AG20443 (cell line): ENCODE results near the gene SLC9A8.

ENCODE experiments used
- DNase-seq: peaks from one replicate; pipeline ENCODE4 v3.0.0; 2012; ENCODE audit warnings: low spot score, mixed read lengths

The SLC9A8 gene

DNA sequence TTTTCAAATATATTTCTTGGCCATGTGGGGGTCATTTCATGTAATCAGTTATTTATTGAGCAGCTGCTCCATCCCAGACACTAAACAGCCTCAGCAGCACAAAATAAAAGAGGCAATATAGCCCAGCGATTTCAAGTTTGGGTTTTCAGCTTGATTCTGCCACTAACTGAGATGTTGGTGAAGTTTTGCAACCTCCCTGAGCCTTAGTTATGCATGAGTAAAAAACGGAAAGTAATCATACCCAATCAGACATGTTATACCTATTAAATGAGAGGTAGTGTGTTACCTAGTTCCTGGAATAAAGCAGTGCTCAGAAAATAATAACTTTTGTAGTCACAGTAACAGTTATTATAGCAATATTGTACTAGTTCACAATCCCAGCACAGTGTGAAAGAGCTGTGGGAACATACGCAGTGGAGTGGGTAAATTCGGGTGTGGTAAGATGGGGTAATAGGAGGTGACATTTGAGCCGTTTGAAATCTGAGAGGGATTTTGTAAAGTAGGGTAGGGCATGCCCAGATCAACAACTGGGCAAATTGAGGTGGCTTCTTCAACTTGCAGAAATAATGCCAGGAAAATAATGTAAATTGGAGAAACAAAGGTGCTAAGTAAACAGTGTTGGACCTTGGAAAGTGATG is 1.5 kb downstream of the SLC9A8 start:
- no peak for DNase-seq

GRCh38 chr20:49818816-49819215 is 6.2 kb downstream of the SLC9A8 start:
- no peak for DNase-seq

DNA sequence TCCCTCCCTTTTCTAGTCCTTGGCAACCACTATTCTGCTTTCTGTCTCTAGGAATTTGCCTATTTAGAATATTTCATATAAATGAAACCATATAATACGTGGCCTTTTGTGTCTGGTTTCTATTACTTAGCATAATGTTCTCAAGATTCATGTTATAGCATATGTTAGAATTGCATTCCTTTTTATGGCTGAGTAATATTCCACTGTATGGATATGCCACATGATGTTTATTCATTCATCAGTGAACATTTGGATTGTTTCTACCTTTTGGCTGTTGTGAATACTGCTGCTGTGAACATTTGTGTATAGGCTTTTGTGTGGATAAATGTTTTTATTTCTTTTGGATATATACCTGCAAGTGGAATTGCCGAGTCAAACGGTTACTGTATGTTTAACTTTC is 7.1 kb downstream of the SLC9A8 start:
- DNase-seq: no peak

GRCh38 chr20:49821381-49821780 is 8.8 kb downstream of the SLC9A8 start:
- no peak for DNase-seq

- DNase-seq: peak; percentile 81
These were observed 9.3 kb downstream of the SLC9A8 start for GRCh38 chr20:49821870-49822331.

- no peak for DNase-seq
These were observed 10.7 kb downstream of the SLC9A8 start for GRCh38 chr20:49823152-49823847.

DNA sequence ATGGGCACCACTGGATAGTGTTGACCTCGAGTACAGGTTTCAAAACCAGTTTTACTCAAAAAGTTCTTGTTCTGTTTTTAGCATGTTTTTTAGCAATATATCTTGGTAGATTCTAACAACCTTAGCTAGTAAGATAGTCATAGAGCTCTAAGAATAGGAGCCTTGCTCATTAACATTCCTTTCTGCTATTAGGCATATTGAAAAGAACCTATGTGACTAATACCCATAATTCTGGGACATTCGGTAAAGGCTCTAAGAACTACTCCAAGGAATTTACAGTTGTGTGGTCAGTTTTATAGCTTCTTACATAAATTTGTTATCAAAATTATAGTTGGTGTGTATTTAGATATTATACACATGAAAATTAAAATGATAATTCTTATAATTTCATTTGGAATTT is 11.6 kb downstream of the SLC9A8 start:
- DNase-seq: no peak

DNA sequence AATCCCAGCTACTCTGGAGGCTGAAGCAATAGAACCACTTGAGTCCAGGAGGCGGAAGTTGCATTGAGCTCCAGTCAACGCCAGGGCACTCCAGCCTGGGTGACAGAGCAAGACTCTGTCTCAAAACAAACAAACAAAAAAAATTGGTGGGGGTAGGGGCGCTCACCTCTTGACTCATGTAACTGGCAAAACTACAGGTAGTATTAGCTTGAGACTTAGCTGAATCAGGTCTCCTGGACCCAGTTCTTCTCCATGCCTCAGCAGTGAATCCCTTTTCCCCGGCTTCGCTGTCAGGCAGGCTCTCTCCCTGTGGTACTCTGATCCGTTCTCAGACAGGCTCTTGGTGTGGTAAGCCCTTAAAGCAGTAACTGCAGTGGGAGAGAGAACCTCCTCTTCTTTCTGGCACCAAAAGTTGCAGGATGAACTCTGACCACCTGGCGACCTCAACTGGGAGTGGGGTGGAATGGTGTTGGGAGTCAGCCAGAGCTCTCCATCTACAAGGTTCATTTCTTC is 12.9 kb downstream of the SLC9A8 start:
- no peak for DNase-seq

DNA sequence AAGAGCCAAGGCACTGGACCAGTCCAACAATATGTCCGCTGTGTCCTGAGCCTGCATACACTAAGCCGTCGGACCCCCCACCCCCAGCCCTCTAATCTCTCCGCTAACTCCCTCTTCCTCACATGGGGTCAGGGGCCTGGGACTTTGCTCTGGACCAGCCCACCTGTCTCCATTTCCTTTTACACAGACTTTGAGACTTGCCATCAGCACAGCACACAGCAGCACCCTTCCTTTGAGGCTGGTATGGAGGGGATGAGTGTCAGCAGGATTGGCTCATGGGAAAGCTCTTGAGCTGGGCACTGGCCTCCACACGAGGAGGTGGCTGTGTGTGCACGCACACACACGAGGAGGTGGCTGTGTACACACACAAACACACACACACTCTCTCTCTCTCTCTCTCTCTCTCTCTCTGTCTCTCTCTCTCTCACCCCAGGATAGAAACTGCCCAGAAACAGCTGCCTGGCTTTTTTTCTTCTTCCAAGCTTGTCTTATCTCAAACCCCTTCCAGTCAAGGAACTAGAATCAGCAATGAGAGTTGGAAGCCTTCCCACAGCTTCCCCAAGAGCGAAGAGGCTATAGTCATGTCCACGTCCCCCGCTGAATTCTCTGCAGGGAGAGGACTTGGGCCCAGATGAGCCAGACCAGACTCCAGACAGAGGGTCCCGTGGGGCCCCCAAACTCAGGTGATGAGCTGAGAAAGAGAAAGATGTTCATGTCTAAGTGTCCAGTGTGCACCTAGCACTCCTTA is 18.6 kb downstream of the SLC9A8 start:
- no peak for DNase-seq

GRCh38 chr20:49831770-49832631 is 19.4 kb downstream of the SLC9A8 start:
- no peak for DNase-seq

DNA sequence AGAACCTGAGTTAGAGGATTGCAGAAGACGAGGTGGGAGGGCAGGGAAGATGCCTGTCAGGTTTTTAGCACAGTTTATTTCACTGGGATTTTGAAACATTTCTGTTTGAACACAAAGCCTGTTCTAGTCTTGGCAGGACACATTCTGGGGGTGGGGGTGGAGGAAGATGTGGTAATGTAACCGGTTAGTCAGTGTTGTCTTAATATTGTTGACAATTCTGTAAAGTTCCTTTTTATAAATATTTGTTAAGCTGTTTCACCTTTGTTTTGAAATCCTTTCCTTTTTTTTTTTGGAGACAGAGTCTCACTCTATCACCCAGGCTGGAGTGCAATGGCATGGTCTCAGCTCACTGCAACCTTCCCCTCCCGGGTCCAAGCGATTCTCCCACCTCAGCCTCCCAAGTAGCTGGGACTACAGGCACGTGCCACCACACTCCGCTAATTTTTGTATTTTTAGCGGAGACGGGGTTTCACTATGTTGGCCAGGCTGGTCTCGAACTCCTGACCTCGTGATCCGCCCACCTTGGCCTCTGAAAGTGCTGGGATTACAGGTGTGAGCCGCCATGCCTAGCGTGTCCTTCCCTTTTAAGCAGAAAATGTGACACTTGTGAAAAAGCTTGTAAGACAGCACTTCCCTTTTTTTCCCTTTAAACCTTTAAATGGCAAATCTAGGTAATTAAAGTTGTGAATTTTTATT is 20.2 kb downstream of the SLC9A8 start:
- peak; percentile 54 for DNase-seq

GRCh38 chr20:49833483-49833882 is 20.9 kb downstream of the SLC9A8 start:
- no peak for DNase-seq

GRCh38 chr20:49835031-49835430 is 22.4 kb downstream of the SLC9A8 start:
- no peak for DNase-seq

DNA sequence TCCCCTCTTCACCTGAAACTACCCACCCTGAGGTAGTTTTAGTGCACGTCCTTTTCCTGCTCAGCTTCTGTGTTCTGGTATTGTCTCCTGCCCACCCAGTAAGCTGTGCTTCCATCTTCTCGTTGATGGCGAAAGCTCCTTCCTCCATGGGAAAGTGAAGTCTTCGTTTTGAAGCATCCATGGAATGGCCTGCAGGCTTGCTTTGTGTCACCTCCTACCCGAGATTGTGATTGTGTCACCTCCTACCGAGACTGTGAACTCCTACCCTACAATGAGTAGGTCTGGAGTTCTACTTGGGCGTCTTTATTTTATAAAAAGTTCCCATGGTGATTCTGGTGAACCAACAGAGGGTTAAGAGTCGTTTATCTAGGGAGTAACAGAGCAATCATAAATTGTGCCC is 25.9 kb downstream of the SLC9A8 start:
- no peak for DNase-seq

- no peak for DNase-seq
These were observed 30.5 kb downstream of the SLC9A8 start for GRCh38 chr20:49843139-49843538.

DNA sequence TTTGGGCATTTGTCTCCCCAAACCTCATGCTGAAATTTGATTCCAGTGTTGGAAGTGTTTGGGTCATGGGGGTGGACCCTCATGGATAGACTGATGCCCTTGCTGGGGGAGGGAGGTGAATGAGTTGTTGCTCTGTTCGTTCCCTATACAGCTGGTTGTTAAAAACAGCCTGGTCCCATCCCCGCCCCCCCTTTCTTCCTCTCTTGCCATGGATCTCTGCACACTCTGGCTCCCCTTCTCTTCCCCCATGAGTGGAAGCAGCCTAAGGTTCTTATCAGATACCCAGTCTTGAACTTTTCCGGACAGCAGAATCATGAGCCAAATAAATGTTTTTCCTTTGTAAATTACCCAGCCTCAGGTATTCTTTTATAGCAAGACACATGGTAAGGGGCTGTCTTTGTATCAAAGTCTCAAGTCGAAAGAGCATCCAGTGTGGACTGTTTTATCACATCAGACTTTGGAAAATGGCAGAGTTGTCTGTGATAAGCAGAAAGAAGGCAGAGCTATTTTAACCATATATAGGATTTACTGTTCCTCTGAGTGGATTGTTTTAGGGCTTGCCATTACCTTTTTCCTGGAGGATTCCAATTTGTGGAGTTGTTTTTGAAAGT is 31.2 kb downstream of the SLC9A8 start:
- DNase-seq: no peak

GRCh38 chr20:49845060-49845459 is 32.4 kb downstream of the SLC9A8 start:
- no peak for DNase-seq

DNA sequence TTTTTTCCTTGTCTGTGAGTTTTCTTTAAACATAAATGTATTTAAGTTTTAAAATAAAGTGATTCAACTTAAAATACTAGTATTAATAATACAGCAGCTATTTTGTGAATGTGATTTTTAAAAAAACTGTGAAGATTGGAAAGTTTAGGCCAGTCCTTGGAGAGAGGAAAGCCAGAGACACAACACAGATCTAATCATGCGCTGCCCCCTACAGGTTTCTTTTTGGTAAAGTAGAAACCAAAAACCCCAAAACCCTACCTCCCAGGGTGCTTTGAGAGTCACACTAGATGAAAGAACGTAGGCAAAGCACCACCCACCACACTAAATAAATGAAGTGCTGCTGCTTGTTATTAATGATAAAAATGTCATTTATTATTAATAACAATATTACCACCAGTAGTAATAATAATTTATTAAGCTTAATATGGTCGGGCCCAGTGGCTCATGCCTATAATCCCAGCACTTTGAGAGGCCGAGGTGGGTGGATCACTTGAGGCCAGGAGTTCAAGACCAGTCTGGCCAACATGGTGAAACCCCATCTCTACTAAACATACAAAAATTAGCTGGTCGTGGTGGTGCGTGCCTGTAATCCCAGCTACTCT is 33.7 kb downstream of the SLC9A8 start:
- peak; percentile 71 for DNase-seq

DNA sequence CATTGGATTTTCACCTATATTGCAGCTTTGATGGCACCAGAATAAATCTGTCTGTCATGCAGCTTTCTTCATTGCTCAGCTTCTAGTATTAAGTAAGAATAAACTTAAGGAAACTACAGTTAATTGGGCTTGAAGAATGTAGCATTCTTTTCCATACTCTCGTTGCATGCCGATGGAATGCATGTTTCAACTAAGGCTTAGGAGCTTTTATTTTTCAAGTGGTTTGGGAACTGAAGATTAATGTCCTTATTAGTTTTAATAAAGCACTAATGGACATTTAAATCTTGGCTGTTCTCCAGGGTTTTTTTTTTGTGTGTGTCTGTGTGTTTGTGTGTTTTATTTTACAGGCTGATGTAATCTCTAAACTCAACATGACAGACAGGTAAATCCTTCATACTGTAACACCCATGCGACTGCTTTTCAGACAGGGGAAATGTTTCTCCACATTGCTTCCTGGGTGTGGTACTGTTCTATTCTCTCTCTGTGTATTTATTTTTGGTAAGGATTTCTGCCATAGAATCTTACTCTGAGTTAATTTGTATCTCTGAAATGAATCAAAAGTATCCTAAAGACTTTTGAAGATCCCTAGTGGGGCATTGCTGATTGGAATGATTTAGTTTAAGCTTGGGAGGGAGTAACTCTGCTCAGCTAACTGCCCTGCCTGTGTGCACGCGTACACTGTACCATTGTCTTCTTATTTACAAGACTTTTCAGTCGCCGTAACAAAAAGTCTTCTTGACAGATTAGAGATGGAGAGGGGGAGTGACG is 38.0 kb downstream of the SLC9A8 start:
- DNase-seq: no peak

GRCh38 chr20:49851231-49851705 is 38.6 kb downstream of the SLC9A8 start:
- no peak for DNase-seq
